ENCODE results near the gene BMP5. TPM values are rescaled to one million over a fixed set of nuclear protein-coding genes. Genes with fewer than 3 reads are reported as not detected.

The BMP5 gene
- total and polyA plus RNA-seq, 2 of the 8 experiments (the other 6 are each of a cell fraction or from before 2014, with no cell fraction given) = 0.02 TPM; not detected in 1

- TF ChIP-seq E2F6 (IDR thresholded peaks at IDR 0.05) (no peak), CHD2 (IDR thresholded peaks at IDR 0.05; ENCODE audit: low read length) (no peak), TEAD4 (IDR thresholded peaks at IDR 0.05; ENCODE audit: low read depth, low read length) (no peak), POLR2AphosphoS5 (IDR thresholded peaks at IDR 0.05; ENCODE audit: low read depth, low read length) (no peak), GABPA (IDR thresholded peaks at IDR 0.05; ENCODE audit: borderline replicate concordance, insufficient read depth, low read length) (no peak), SIN3A (conservative IDR thresholded peaks at IDR 0.05 in 1 of 2, IDR thresholded peaks at IDR 0.05 in 1 of 2; ENCODE audit: low read depth in 1 of 2, low read length in 2 of 2) (no peak), NRF1 (IDR thresholded peaks at IDR 0.05; ENCODE audit: low read depth, low read length) (no peak), TAF7 (optimal IDR thresholded peaks at IDR 0.05; ENCODE audit: borderline replicate concordance, low read depth, low read length) (no peak), KDM5A (IDR thresholded peaks at IDR 0.05; ENCODE audit: low read length) (no peak), BACH1 (IDR thresholded peaks at IDR 0.05; ENCODE audit: low read length) (no peak)
Observed at GRCh38 chr6:55882718-55883569, 7.6 kb upstream of the BMP5 start (continued).
